Activated T-cell treated with anti-CD3 and anti-CD28 coated beads for 4 hours (primary cell): Measurements from ENCODE around the gene COL27A1.

Experiments used
- DNase-seq: peaks from one replicate; pipeline ENCODE4 v3.0.0-alpha.2; 2020

The COL27A1 gene

DNA sequence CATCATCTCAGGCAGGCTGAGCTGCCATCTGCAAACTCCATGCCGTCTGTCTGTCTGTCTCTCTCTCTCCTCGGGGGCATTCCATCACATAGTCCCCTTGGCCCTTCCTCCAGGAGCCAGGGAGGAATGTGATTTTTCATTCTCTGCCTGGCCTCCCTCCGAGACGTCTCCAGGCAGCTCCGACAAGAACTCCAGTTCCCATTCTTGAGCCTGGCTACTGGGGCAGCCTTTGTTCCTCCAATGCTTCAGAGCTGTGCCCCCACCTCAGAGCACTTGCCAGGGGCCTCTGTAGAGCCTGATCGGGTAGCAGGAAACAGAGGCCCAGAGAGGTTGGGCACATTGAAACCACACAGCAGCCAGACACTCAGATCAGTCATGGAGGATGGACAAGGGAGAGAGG is 74.0 kb downstream of the COL27A1 start:
- DNase-seq, result no peak

DNA sequence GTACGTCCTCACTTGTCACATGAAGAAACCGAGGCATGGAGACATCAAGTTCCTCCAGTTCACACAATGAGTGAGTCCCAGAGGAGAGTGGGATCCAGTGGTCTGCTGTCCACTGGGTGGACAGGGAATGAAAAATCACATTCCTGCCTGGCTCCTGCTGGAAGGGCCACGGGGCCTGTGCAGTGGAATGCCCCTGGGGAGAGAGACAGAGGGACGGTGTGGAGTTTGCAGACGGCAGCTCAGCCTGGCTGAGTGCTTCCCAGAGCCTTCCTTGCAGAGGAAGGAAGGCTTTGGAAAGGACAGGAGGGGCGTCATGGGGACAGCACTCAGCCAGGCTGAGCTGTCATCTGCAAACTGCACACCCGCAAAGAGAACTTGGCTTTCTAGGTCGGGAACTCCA is 74.7 kb downstream of the COL27A1 start:
- DNase-seq, result no peak

DNA sequence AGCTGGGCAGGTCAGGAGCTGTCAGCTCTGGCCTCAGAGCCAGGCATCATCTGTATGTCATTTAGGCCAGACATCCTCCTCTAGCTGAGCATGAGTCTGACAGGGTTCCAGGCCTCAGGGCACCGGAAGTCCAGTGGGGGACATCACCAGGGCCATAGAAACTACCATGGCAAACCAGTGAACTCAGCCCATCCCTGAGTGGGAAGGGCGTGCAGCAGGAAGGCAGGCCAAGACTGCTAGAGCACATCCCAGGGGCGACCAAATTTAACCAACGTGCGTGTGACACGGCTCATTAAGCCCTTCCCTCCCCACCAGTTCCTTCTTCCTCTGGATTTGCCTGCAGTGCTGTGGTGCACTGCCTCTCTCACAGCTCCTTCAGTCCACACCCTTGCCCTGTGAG is 75.9 kb downstream of the COL27A1 start:
- no peak for DNase-seq

DNA sequence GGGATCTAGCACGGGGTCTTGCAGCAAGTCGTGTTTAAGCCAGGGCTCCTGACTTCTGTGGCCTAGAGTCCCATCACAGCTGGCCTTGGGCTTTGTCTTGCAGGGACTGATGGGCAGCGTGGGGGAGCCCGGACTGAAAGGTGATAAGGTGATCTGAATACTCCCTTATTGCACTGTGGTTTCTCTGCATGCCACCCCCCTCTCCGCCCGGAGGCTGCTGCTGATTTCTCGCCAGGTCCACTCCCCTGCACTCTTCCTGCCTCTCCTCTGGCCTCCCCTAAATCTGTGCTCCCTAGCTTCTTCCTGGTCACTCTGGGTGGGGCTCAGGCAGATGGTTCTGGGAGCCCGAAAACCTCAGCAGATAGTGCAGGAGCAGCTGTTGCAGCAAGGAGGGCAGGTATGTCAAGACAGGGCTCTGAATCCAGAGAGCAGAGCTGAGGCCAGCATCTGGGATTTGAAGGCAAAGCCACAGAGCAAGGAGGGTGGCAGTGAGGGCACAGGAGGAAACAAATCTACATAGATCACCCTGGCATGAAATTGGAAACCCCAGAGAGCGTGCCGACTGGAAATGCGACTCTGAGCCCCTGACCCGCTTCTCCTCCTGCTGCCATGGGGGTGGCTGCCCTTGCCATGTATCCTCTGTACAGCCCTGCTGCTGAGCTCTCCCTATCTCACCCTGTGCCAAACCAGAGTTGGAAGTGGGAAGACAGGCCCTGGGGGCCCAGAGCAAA is 76.5 kb downstream of the COL27A1 start:
- no peak for DNase-seq

DNA sequence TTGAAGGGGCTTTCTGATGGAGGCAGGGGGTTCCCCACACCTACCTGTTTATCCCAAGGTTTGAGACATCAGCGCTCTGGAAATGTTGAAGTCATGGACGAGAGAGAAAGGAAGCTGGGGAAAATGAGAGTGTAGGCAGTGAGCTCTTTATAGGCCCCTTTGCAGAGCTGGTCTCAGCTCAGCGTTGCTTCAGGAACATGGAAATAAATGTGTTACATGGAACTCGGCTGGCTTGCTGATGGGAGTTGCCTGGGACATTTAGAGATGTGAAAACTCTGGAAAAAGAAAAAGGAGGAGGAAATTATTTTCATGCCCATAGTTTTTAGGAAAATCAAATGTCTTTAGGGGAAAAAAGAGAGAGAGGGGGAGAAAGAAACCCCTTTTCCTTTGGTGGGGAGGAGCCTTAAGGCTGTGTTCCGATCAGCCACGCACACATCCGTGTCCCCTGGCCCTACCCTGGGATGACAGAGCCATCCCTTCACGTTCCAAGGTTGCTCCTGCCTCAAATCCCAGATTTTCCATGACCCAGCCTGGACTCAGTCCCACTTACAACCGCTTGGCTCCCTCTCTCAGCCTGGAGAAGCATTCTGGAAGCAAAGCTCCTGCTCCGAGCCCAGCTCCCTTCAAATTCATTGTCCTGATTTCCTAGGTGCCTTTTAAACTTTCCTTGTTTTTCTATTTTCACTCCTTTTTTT is 78.3 kb downstream of the COL27A1 start:
- no peak for DNase-seq

DNA sequence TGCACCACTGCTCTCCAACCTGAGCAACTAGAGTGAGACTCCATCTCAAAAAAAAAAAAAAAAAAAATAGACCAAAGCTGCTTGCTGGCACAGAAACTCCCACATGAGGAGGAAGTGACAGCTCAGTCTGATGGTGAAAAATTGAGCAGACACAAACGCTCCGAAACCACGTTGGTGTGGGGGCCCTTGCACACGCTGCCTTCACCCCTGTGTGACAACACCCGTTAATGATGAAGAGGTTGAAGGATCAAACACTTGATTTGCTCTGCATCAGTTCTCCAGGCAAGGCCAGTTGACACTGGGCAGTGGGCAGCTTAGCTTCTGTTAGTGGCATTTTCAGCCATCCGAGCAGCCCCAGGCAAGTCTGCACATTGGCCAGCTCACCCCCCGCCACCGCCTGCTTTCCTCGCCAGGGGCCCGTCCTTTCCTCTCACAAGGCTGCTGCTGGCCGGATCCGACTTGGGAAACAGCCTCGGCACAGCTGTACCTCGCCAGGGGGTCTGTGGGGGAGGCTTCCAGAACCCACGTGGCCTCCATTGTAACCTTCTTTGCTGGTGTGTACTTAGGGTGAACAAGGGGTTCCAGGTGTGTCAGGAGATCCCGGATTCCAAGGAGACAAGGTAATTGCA is 79.8 kb downstream of the COL27A1 start:
- no peak for DNase-seq

DNA sequence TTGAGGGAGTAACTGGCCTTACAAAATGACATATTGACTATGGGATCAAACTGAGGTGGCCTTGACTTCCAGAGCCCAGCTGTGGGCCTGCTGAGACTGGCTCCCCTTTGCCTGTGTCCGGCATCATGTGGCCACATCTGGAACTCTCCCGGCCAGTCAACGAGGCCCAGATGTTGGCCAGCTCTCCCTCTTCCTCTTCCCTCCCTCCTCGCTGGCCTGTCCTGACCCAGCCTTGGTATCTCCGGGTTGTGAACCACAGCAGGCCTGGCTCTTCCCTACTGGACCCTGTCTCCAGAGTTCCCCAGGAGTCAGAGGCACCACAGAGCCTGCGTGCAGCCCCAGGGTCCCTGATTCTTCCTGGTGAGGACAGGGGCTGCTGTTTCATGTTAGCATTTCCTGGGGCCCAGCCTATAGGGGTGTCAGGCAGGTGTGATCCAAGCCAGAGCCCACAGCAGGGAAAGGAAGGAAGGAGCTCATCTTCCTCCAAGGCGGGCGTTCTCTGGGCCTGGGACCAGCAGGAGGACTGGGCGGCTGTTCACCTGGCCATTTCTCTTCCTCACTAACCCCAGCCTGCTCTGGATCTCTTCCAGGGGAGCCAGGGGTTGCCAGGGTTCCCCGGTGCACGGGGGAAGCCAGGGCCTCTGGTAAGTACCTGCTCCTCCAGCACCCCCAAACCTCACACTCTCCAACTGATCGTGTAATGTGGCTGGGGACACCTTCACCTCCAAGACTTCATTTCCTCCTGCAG is 81.2 kb downstream of the COL27A1 start:
- no peak for DNase-seq

DNA sequence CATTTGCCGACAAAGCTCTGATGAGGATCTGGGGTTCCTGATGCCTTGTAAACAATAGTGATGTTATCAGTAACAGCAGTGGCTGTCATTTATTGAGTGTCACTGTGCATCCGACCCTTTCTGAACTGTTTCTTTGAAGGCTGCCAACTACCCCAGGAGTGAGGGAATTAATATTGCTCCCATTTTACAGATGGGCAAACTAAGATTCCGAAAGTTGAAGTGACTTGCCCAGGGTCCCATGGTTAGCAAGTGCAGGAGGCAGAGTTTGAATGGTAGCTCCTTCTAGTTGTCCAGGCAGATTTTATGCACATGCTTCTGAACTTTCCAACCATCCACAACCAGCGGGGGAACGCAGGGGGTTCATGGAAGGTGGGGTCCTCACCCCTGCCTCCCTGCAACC is 81.9 kb downstream of the COL27A1 start:
- no peak for DNase-seq

DNA sequence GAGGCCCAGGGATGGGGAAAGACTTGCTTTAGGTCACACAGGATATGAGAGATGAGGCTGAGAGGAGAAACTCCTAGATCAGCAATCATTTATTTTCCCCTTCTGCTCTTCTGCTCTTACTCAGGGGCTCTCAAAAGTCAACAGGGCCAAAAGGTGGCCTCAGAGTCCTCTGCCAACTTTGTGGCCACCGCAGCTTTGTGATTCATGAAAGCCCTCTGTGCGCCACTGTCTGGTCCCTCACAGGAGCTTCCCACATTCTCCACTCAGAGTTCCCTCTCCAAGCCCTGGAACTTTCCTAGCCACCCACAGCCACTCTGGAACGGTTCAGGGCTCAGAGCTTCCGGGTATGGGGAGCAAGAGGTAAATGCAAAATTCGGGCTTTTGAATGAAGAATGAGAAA is 82.4 kb downstream of the COL27A1 start:
- no peak for DNase-seq

DNA sequence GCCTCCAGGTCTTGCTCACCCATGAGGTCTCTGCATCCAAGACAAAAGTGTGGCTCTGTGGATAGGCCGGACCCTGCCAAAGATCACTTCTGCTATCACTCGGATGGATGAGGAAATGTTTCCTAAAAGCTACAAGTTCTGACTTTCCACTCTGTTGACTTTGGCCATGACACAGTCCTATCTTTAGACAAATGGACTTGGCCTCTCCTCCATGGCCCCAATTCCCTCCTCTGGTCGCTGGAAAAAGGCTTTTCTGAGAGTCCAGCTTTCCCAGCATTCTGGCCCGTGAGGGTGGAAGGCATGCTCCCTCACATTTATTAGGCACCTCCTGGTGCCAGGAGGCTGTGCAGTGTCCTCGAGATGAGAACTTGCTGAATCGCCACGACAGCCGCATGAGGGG is 83.1 kb downstream of the COL27A1 start:
- DNase-seq, result no peak

DNA sequence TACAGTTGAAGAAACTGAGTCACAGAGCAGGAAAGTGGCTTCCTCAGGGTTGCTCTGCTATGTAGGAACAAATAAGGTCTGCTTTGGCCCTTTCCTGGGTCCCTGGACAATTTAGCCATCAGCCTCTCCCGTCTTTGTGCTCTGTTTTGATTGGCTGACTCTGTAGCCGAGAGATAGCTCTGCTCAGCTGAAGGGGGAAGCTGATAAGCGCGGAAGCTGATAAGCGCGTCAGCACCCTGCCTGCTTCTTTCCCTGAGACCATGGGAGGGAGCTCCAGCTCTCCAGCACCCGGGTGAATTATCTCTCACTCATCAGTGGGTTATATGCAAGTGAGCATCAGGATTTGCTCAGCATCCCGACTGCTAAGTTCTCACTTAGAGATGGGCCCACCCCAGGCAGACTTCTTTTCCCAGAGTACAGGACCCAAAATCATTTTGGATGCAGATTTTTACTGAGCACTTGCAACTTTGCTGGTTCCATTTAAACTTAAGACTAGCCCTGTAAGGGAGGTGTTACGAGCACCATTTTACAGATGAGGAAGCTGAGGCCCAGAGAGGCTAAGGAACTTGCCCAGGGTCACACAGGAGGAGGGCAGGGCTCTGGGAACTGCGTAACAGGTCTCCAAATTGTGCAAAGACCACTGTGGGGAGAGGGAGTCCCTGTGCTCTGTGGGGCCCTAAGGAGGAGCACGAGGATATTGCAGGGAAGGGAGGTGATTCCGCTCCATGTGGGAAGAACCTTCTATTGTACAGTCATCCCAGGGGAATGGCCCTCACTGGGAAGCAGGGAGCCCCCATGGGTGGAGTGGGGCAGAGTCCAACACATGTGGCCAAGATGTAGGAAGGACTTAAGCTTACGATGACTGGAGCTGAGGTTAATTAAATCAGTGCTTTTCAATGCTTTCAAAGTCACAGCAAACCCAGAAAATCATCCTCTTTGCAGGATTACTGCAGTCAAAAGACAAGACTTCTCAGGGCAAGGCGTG is 83.8 kb downstream of the COL27A1 start:
- no peak for DNase-seq

DNA sequence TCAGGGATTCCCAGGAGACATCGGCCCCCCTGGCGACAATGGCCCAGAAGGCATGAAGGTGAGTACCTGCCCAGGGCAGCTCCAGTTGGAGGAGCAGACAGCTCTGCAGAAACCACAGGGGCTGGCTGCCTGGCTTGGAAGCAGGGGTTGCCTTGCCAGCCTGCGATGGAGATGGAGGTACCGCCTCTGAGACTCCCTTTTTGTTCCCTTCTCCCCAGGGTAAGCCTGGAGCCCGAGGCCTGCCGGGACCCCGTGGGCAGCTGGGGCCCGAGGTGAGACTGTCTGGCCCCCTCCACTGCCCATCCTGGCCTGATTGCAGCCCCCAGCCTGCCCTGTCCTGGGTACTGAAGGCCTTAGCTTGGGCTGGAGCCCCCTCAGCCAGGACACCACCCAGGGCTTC is 84.9 kb downstream of the COL27A1 start:
- DNase-seq, result no peak

DNA sequence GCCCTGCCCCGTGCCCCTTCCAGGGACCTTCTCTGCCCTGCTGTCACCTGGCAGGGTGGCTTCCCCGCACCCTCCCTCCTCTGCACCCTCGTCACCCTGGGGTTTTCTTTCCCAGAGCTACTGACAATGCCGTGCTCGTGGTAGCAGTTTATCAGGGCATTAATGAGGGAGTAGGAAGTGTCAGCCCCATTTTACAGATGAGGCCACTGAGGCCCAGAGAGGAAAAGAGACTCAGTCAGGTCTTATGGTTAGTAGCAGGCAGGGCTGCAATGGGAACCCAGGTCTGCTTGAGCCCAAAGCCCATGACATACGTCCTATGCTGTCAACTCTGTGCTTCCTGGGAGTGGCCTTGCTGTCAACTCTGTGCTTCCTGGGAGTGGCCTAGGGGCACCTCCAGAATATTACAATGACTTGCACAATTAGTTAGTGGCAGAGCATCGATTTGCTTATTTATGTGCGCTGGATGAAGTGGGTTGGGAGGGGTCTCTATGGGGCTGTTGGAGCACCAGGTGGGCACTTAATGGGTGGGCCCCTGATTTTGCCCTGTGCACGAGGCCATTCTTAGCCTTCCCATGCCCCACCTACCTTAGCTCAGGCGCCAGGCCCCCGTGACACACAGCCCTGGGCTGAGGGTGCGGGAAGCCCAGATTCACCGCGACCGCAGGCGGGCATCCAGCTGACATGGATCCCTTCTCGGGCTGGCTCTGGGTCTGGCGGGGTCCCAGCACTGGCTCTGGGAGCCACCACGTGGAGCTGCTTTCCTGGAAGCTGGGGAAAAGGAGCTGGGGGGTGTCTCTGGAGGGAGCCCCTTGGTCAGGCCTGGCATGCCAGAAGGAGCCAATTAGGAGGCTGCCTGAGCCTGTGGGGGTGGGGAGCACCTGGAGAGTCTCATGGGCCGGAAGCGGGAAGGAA is 85.6 kb downstream of the COL27A1 start:
- no peak for DNase-seq

DNA sequence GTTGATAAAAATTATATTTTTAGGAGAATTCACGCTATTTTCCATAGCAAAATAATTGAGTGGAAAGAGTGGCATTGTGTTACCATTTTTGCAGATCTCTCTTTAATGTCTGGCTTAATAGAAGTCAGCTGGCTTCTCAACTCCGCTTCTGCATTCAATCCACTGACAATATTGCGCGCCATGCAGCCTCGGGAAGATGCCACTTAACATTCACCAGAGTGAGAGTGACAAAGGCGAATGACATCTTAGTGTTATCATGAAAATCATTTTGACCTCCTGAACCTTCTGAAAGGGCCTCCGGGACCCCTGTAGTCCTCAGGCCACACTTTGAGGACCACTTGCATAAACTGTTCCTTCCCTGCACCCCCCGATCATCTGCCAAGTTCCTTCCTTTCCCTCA is 87.5 kb downstream of the COL27A1 start:
- no peak for DNase-seq

DNA sequence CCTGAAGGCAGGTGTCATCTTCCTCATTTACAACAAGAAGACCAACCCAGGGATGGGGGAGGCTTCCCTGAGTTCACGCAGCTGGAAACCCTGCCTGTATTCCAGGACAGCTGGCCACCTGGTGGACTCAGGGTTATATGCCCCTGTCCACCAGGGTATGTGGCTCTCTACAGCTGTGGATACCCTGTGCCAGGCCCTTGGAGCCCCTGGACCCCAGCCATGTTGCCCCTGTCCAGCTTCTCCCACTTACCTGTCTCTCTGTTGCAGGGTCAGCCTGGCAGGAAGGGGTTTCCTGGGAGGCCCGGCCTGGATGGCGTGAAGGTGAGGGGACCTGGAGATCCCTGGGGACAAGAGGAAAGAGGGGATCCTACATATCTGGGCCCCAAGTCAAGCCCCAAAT is 87.9 kb downstream of the COL27A1 start:
- no peak for DNase-seq

DNA sequence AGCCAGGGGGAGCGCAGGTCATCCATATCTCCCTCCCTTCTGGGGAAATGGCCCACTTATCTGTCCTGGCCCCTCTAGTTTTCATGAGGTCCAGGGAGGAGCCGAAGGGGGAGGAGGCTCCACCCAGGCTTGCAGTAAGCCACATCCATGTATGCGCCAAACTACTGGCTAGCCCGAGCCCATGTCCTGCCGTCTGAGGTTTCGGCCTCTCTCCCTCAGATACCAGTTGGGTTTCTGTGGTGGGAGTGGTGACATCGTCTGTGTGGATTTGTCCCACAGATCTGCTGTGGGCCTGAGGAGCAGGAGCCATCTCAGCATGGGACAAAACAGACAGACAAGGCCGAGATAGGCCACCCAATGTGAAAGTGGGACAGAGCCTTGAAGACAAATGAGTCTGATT is 89.2 kb downstream of the COL27A1 start:
- no peak for DNase-seq

DNA sequence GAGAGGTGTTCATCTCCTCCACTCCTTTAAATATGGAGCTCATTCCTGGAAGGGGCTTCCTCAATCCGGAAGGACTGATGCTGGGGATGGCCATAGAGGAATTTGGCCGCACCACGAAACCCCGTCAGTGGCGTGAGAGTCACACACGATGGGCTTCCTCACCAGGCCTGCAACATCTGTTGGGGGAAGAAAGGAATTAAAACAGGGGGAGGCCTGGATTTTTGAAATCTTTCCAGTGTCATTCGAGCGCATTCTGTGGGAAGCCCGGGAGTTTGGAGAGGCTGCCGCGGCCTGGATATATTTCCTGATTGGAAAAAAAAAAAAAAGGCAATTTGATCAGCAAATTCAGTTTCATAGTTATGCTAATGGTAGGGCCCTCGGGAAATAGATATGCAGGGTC is 91.2 kb downstream of the COL27A1 start:
- DNase-seq, result no peak

DNA sequence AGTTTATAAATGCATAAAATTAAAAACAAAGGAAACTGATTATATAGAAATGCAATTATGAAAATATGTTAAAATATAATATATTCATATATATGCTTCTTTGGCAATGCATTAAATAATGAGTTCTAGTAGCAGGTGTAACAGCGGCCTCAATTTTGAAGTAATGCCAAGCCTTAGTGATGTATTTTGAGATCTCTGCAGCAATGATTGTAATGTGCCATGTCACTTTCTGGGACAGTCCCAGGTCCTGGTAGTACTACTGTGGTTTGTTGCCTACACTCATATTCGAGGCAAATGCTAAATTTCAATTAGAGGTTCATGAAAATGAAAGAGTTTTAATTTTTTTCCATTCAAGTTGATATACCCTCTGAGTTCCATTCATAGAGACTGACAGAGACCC is 91.7 kb downstream of the COL27A1 start:
- no peak for DNase-seq

DNA sequence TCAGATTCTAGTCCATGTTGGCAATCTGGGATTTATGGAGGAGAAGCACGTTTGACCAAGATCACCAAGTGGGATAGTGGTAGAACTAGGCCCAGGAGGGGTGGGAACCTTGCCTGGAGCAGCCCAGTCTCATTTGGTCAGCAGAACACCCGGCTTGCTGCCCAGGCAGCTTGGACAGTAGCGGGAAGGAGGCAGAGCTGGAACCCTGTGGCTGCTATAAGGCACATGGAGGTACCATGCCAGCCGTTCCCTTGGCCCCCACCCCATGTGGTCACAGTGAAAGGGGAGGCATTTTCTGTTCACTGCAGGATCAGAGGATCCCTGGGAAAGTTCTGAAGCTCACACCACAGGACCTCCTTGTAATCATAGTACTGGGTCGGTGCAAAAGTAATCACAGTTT is 92.2 kb downstream of the COL27A1 start:
- DNase-seq, result no peak

DNA sequence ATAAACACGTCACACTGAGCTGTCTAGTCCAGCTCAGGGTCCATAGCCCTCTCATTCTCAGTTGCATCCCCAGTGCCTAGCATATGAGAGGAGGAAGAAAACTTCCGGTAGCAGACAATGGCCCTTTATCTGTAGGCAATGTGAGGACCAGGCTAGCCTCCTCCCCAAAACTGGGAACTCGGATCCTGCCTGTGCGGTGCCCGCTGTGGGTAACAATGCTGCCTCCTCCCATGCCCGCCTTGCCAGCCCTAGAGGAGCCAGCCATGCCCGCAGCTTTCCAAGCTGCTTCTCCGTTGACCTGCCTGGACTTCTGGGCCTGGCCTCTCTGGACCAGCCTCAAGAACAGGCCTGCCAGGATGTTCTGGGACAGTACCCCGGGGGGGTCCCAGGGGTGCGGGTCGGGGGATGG is 93.0 kb downstream of the COL27A1 start:
- DNase-seq, result no peak
